H9 (cell line): ENCODE measurements around the gene SCUBE2. TPM values are rescaled to one million over a fixed set of nuclear protein-coding genes. Genes with fewer than 3 reads are reported as not detected.

ENCODE experiments used
- DNase-seq: peaks from one replicate; pipeline ENCODE4 v3.0.0-alpha.2; 2017
- H2AFZ ChIP-seq: one replicate; pipeline ENCODE4 v1.6.1; 2013; ENCODE audit warnings: mild to moderate bottlenecking, low read length, control low read depth, moderate library complexity
- H2AK5ac ChIP-seq: 2 replicates; pipeline ENCODE4 v1.6.1; 2013; ENCODE audit warnings: low read length, control low read depth, mixed read lengths; ENCODE audit not compliant: insufficient read length
- H2BK120ac ChIP-seq: one replicate; pipeline ENCODE4 v1.6.1; 2013; ENCODE audit warnings: low read depth, mild to moderate bottlenecking, low read length, control low read depth, inconsistent platforms; ENCODE audit not compliant: poor library complexity, severe bottlenecking
- H2BK12ac ChIP-seq: 2 replicates; pipeline ENCODE4 v1.6.1; 2013; ENCODE audit warnings: low read length, control low read depth, mixed read lengths, low read depth; ENCODE audit not compliant: insufficient read length
- H2BK15ac ChIP-seq: 2 replicates; pipeline ENCODE4 v1.6.1; 2013; ENCODE audit warnings: low read depth, low read length, control low read depth
- H2BK20ac ChIP-seq: one replicate; pipeline ENCODE4 v1.6.1; 2013; ENCODE audit warnings: low read depth, mild to moderate bottlenecking, low read length, control low read depth, inconsistent platforms; ENCODE audit not compliant: poor library complexity, severe bottlenecking
- H2BK5ac ChIP-seq: 2 replicates; pipeline ENCODE4 v1.6.1; 2013; ENCODE audit warnings: low read length, control low read depth, mixed read lengths; ENCODE audit not compliant: insufficient read length
- H3K14ac ChIP-seq: 2 replicates; pipeline ENCODE4 v1.6.1; 2013; ENCODE audit warnings: low read length, control low read depth; ENCODE audit not compliant: insufficient read depth
- H3K18ac ChIP-seq: 2 replicates; pipeline ENCODE4 v1.6.1; 2013; ENCODE audit warnings: low read depth, mild to moderate bottlenecking, mixed read lengths, low read length, control low read depth; ENCODE audit not compliant: insufficient read length
- H3K23ac ChIP-seq: 2 replicates; pipeline ENCODE4 v1.6.1; 2013; ENCODE audit warnings: low read length, control low read depth, mixed read lengths, low read depth; ENCODE audit not compliant: insufficient read length
- H3K23me2 ChIP-seq: 2 replicates; pipeline ENCODE4 v1.6.1; 2013; ENCODE audit warnings: low read depth, mild to moderate bottlenecking, mixed read lengths, low read length, control low read depth; ENCODE audit not compliant: insufficient read length, poor library complexity, severe bottlenecking
- H3K27ac ChIP-seq: 2 replicates; pipeline ENCODE4 v1.5.1; 2013; ENCODE audit warnings: low read length, control low read depth, mixed read lengths, low read depth; ENCODE audit not compliant: insufficient read length
- H3K27me3 ChIP-seq: 2 replicates; pipeline ENCODE4 v1.6.1; 2013; ENCODE audit warnings: low read length, control low read depth, inconsistent platforms; ENCODE audit not compliant: insufficient read depth
- H3K4ac ChIP-seq: 2 replicates; pipeline ENCODE4 v1.6.1; 2013; ENCODE audit warnings: low read depth, mild to moderate bottlenecking, control low read depth, inconsistent platforms, low read length, moderate library complexity
- H3K4me1 ChIP-seq: 2 replicates; pipeline ENCODE4 v1.6.1; 2013; ENCODE audit warnings: low read length, control low read depth, inconsistent platforms; ENCODE audit not compliant: insufficient read depth
- H3K4me2 ChIP-seq: 2 replicates; pipeline ENCODE4 v1.6.1; 2013; ENCODE audit warnings: low read length, control low read depth, mixed read lengths; ENCODE audit not compliant: insufficient read length, insufficient read depth
- H3K56ac ChIP-seq: 2 replicates; pipeline ENCODE4 v1.6.1; 2013; ENCODE audit warnings: low read depth, mild to moderate bottlenecking, mixed read lengths, low read length, control low read depth; ENCODE audit not compliant: insufficient read length
- H3K79me1 ChIP-seq: 2 replicates; pipeline ENCODE4 v1.6.1; 2013; ENCODE audit warnings: low read depth, mild to moderate bottlenecking, moderate library complexity, low read length, control low read depth, inconsistent platforms; ENCODE audit not compliant: insufficient read depth, poor library complexity, severe bottlenecking
- H3K79me2 ChIP-seq: 2 replicates; pipeline ENCODE4 v1.6.1; 2013; ENCODE audit warnings: low read length, control low read depth, inconsistent platforms; ENCODE audit not compliant: insufficient read depth
- H3K9ac ChIP-seq: 2 replicates; pipeline ENCODE4 v1.6.1; 2013; ENCODE audit warnings: low read length, control low read depth, mixed read lengths; ENCODE audit not compliant: insufficient read length; ENCODE audit errors: extremely low read depth
- H3K9me3 ChIP-seq: one replicate; pipeline ENCODE4 v1.6.1; 2013; ENCODE audit warnings: low read depth, low read length, inconsistent platforms; ENCODE audit not compliant: control insufficient read depth
- H3T11ph ChIP-seq: one replicate; pipeline ENCODE4 v1.6.1; 2013; ENCODE audit warnings: mild to moderate bottlenecking, low read length, control low read depth, inconsistent platforms
- H4K20me1 ChIP-seq: one replicate; pipeline ENCODE4 v1.6.1; 2013; ENCODE audit not compliant: control insufficient read depth, insufficient read length, insufficient read depth
- H4K5ac ChIP-seq: 2 replicates; pipeline ENCODE4 v1.6.1; 2013; ENCODE audit warnings: low read depth, mild to moderate bottlenecking, mixed read lengths, low read length, control low read depth; ENCODE audit not compliant: insufficient read length
- H4K8ac ChIP-seq: replicated peaks from 2 replicates; pipeline ENCODE4 v1.6.1; 2013; ENCODE audit warnings: low read length, control low read depth, mixed read lengths, low read depth; ENCODE audit not compliant: insufficient read length
- H4K91ac ChIP-seq: 2 replicates; pipeline ENCODE4 v1.6.1; 2013; ENCODE audit warnings: low read depth, mild to moderate bottlenecking, moderate library complexity, mixed read lengths, low read length, control low read depth; ENCODE audit not compliant: insufficient read length
- H3K27ac Mint-ChIP-seq, 3 experiments: 2 replicates in 2 of 3; 3 replicates in 1 of 3; pipeline ENCODE4 v1.8.0; 2020 to 2021; ENCODE audit warnings: mixed read lengths in 3 of 3, mild to moderate bottlenecking in 1 of 3, moderate library complexity in 1 of 3
- H3K27me3 Mint-ChIP-seq: 2 replicates; pipeline ENCODE4 v1.8.0; 2021; ENCODE audit warnings: low read depth, mild to moderate bottlenecking, moderate library complexity, mixed read lengths
- H3K36me3 Mint-ChIP-seq, 3 experiments: 2 replicates in 2 of 3; 3 replicates in 1 of 3; pipeline ENCODE4 v1.8.0; 2020 to 2021; ENCODE audit warnings: low read depth in 3 of 3, mixed read lengths in 3 of 3; ENCODE audit not compliant: insufficient read depth in 1 of 3
- H3K4me1 Mint-ChIP-seq, 2 experiments: 2 replicates each; pipeline ENCODE4 v1.8.0; 2020; ENCODE audit warnings: mixed read lengths in 2 of 2
- H3K4me3 Mint-ChIP-seq, 2 experiments: 2 replicates in 1 of 2; 3 replicates in 1 of 2; pipeline ENCODE4 v1.8.0; 2020 to 2021; ENCODE audit warnings: mild to moderate bottlenecking in 2 of 2, mixed read lengths in 2 of 2, moderate library complexity in 1 of 2
- H3K9me3 Mint-ChIP-seq, 2 experiments: 2 replicates in 1 of 2; 3 replicates in 1 of 2; pipeline ENCODE4 v1.8.0; 2020; ENCODE audit warnings: mild to moderate bottlenecking in 2 of 2, mixed read lengths in 2 of 2, moderate library complexity in 1 of 2
- WGBS: extraction: QIAGEN DNeasy Blood & Tissue Kit; methylation state at CpG from one replicate; pipeline ENCODE4 v1.1.7; 2013; ENCODE audit warnings: missing lambda C conversion rate, low lambda C conversion rate, mixed read lengths; ENCODE audit not compliant: insufficient read length; ENCODE audit errors: extremely low coverage; 5-methylcytosine and 5-hydroxymethylcytosine counted together
- total RNA-seq: library from RNA; stranded (reverse); gene quantifications from 2 replicates; pipeline ENCODE4 v1.2.1, GENCODE V29; 2021
- TF ChIP-seq, protein P1 (sequence below): fragments of 200-600 bp; sonication (generic); conservative IDR thresholded peaks from 3 replicates; pipeline ENCODE4 v1.8.0; 2021; ENCODE audit warnings: antibody characterized with exemption, mild to moderate bottlenecking

SCUBE2 gene
- total RNA-seq, 1 experiment from 2014 or later: 1.6 TPM

DNA sequence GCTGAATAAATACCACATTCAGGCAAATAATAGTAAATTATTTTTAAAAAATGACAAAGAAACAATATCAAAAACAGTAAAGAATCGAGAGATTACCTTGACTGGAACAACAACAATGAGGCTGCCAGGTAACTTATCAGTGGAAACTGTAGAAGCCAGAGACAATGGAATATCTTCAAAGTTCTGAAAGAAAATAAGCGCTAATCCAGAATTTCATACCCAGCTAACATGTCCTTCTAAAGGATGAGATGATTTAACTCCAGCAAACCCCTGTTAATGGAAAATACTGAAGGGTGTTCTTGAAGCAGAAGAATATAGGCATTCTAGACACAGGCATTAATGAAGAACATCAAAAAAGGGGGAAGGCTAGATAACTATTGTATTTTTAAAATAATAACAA lies 20.7 kb upstream of the SCUBE2 start:
- TF ChIP-seq, protein P1, sequence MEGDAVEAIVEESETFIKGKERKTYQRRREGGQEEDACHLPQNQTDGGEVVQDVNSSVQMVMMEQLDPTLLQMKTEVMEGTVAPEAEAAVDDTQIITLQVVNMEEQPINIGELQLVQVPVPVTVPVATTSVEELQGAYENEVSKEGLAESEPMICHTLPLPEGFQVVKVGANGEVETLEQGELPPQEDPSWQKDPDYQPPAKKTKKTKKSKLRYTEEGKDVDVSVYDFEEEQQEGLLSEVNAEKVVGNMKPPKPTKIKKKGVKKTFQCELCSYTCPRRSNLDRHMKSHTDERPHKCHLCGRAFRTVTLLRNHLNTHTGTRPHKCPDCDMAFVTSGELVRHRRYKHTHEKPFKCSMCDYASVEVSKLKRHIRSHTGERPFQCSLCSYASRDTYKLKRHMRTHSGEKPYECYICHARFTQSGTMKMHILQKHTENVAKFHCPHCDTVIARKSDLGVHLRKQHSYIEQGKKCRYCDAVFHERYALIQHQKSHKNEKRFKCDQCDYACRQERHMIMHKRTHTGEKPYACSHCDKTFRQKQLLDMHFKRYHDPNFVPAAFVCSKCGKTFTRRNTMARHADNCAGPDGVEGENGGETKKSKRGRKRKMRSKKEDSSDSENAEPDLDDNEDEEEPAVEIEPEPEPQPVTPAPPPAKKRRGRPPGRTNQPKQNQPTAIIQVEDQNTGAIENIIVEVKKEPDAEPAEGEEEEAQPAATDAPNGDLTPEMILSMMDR: no peak
- Histone ChIP-seq H3K27ac (no peak overlapping the region), H3K23ac (no peak overlapping the region), H4K20me1 (no peaks in the 10 kb centered on the region), H3K4me1 (no peaks in the 10 kb centered on the region), H3K14ac (no peak overlapping the region), H4K8ac (no peak overlapping the region), H3K9ac (no peak overlapping the region), H2BK15ac (no peak overlapping the region), H3K4ac (no peak overlapping the region), H3K9me3 (peaks cover 17% of the 10 kb centered on the region), H2BK120ac (no peak overlapping the region), H2BK5ac (no peak overlapping the region), H3K79me1 (no peaks in the 10 kb centered on the region), H2AK5ac (no peak overlapping the region), H2AFZ (no peak overlapping the region), H2BK20ac (no peak overlapping the region), H2BK12ac (no peak overlapping the region), H3K18ac (no peak overlapping the region), H3K79me2 (no peaks in the 10 kb centered on the region), H4K91ac (no peak overlapping the region), H4K5ac (no peak overlapping the region), H3K4me2 (no peak overlapping the region), H3K27me3 (no peaks in the 10 kb centered on the region), H3T11ph (no peak overlapping the region), H3K23me2 (no peaks in the 10 kb centered on the region), H3K56ac (no peak overlapping the region)
- no peak overlapping the region for H3K4me3 Mint-ChIP-seq
- no CpG with 5 or more reads among the region's 2 CpGs for WGBS
- peaks cover 11 to 34% (median 13%) of the 10 kb centered on the region in 3 experiments for H3K36me3 Mint-ChIP-seq
- DNase-seq: no peak
- H3K9me3 Mint-ChIP-seq: peaks cover 17 to 22% of the 10 kb centered on the region in 2 experiments
- no peaks in the 10 kb centered on the region for H3K27me3 Mint-ChIP-seq
- H3K27ac Mint-ChIP-seq: no peak overlapping the region
- H3K4me1 Mint-ChIP-seq: peaks cover 5 to 6% of the 10 kb centered on the region in 2 experiments
